ENCODE data around the gene AK5.

DNA sequence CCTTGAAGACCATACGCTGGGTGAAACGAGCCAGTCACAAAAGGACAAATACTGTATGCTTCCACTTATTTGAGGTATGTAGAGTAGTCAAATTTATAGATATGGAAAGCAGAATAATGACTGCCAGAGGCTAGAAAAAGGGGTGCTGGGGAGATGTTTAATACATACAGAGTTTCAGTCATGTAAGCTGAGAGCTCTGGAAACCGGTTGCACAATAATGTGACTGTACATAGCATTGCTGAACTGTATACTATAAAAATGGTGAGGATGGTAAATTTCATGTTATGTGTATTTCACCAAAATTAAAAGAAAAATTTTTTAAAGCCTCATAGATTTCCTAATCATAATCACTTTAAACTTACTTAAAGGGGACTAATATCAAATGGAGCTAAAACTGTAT lies 289.8 kb downstream of the AK5 start:
- TF ChIP-seq MAFK (IDR thresholded peaks at IDR 0.05; ENCODE audit: low read depth, low read length), result no peak
- TF ChIP-seq, protein P1, sequence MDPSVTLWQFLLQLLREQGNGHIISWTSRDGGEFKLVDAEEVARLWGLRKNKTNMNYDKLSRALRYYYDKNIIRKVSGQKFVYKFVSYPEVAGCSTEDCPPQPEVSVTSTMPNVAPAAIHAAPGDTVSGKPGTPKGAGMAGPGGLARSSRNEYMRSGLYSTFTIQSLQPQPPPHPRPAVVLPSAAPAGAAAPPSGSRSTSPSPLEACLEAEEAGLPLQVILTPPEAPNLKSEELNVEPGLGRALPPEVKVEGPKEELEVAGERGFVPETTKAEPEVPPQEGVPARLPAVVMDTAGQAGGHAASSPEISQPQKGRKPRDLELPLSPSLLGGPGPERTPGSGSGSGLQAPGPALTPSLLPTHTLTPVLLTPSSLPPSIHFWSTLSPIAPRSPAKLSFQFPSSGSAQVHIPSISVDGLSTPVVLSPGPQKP (IDR thresholded peaks at IDR 0.05; ENCODE audit: borderline replicate concordance, low read depth, low read length), result no peak
